Esophagus muscularis mucosa (tissue), 3 donors: ENCODE results near the gene RPL27.

Experiments used
- POLR2A ChIP-seq: fragments of 450-650 bp; IDR thresholded peaks from one replicate; pipeline ENCODE4 v1.6.1; 2017; ENCODE audit warnings: antibody characterized with exemption, moderate library complexity, mild to moderate bottlenecking, low read depth
- TF ChIP-seq, protein P1 (sequence below), 3 experiments: fragments of 200-600 bp in 2 of 3; fragments of 450-650 bp in 1 of 3; sonication (generic) in 2 of 3; IDR thresholded peaks; one replicate each; pipeline ENCODE4 v1.5.1; 2017 to 2019; ENCODE audit warnings: antibody characterized with exemption in 3 of 3, mild to moderate bottlenecking in 2 of 3, moderate library complexity in 1 of 3

GRCh38 chr17:43021741-43022512 lies 23.7 kb downstream of the RPL27 start, which contains the start of gene VAT1:
- TF ChIP-seq, protein P1, sequence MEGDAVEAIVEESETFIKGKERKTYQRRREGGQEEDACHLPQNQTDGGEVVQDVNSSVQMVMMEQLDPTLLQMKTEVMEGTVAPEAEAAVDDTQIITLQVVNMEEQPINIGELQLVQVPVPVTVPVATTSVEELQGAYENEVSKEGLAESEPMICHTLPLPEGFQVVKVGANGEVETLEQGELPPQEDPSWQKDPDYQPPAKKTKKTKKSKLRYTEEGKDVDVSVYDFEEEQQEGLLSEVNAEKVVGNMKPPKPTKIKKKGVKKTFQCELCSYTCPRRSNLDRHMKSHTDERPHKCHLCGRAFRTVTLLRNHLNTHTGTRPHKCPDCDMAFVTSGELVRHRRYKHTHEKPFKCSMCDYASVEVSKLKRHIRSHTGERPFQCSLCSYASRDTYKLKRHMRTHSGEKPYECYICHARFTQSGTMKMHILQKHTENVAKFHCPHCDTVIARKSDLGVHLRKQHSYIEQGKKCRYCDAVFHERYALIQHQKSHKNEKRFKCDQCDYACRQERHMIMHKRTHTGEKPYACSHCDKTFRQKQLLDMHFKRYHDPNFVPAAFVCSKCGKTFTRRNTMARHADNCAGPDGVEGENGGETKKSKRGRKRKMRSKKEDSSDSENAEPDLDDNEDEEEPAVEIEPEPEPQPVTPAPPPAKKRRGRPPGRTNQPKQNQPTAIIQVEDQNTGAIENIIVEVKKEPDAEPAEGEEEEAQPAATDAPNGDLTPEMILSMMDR (IDR thresholded peaks at IDR 0.05): peak in 1 of 3 experiments; percentile 2
- peak; percentile 44 for TF ChIP-seq POLR2A
